Umbilical cord (tissue), 2 donors: ENCODE data around the gene CNTNAP2. TPM values are rescaled to one million over a fixed set of nuclear protein-coding genes. Genes with fewer than 3 reads are reported as not detected.

ENCODE experiments used
- DNase-seq: peaks from one replicate; pipeline ENCODE4 v3.0.0-alpha.2; 2015; ENCODE audit warnings: low spot score
- total RNA-seq: library from RNA; depleted of rRNA; stranded (reverse); fragments of >200 nt; gene quantifications from one replicate; pipeline ENCODE4 v1.2.3, GENCODE V29; 2014; ENCODE audit warnings: low replicate concordance; ENCODE audit not compliant: insufficient read depth

The CNTNAP2 gene
- total RNA-seq, 1 donor from 2014 or later, result 81.1 TPM

DNA sequence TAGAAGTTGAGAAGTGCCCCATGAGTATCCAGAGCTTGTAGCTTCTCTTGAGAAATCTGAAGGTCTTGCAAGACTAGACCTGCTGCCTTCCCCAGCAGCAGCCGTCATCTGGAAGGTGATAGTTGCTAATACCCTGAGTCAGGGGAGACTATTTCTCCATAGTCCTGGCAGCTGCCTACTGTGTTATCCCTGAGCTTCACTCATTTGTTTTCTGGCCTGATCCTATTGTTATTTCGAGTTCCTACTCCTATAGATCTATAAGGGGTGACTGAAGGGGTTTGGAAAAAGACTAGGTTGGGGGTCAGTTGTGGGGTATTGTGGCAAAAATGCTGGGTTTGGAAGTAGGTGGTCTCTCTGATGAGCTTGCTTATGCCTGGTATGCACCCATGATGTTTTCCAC lies 297.8 kb downstream of the CNTNAP2 start:
- peak; percentile 49 for DNase-seq

DNA sequence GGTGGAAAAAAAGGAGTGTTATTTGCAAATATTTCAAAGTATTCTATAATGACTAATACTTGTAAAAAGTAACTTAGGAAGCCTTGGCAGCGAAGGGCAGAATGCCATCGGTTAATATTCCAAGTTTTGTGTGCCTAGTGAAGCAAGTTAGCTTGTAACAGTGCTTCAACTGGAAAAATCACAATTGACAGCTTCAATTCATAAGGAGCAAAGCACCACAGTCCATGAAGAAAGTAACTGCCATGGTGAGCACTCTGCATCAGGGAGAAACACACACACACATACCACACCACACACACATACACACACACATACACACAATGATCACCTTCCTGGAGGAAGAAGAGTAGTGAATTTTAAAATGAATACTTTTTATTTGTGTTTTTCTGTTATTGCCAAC lies 298.3 kb downstream of the CNTNAP2 start:
- DNase-seq, result no peak

DNA sequence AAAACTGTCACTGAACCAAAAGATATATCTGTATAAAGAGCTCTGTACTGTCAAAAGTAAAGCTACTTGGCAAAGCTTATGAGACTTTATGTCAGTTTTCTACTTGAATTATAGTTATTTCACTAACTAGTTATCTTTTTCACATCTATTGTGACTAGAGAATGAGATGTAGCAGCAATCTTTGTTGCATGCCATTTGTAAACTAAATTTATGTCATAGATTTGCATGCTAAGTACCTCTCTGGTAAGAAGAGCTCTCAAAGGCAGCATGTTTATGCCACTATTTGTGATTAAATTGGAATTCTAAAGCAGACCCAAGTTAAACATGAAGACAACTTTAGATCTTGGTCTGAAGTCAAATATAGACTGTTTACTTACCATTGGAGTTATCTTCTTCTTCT lies 300.6 kb downstream of the CNTNAP2 start:
- peak; percentile 96 for DNase-seq

DNA sequence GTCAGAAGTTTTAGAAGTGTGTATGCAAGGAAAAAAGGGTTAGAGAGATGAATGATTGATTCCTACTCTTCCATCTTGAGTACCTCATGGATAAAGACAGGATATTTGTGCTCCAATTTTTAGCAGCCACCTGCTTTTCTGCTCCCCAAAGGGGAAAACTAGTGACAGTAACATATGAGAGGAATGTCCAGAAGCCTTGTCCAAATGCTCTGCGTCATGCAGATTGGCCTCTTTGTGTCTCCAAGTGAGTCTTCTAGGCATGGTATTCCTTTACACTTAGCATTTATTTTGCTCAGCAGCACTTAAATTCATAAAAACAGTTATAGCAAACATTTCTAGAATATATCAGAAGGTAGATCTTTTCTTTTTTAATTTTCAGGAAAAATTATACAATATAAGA lies 306.8 kb downstream of the CNTNAP2 start:
- no peak for DNase-seq

DNA sequence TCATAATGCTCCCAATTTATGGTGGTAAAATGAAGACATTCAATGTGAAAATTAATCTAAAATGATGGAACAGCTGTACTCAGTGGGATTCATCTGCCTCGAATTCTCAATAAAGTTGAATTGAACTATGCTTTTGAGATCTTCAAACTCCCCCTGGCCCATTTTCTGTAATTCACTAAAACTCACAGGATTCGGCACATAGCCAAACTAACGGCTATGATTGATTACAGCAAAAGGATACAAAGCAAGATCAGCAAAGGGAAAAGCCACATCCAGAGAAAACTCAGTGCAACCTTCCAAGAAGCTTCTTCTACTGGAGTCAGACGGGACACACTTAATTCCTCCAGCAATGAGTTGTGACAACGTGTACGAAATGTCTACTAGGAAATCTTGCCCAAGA lies 307.5 kb downstream of the CNTNAP2 start:
- DNase-seq, result no peak

DNA sequence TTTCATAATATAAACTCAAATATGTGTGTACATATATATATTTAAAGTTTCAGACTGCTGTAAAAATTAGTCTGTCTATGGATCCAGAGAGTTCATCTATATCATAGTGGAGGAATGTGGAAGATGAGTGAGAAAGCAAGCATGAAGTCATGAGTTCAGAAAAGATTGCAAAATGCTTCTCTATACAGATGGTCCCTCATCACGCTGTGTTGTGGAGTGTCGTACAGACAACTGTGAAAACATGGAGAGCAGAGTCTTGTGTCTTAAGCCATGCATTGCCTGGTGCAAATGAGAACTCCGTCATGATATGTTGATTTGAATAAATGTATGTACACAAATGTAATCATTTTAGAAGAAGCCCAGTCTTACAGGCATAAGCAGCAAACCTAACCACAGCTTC lies 316.9 kb downstream of the CNTNAP2 start:
- DNase-seq, result peak; percentile 41

DNA sequence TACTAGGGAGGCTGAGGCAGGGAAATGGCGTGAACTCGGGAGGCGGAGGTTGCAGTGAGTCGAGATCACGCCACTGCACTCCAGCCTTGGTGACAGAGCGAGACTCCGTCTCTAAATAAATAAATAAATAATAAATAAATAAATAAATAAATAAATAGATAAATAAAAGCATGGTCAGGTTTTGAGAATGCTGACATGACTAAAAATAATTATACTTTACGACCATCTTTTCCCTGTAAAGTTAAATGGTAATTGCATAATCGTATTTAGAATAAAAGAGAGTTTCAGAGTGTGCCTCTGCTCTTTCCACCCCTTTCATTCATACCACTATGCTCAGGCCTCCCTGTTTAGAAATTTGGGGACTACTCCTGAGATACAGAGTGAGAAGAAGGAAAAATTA lies 326.5 kb downstream of the CNTNAP2 start:
- no peak for DNase-seq

DNA sequence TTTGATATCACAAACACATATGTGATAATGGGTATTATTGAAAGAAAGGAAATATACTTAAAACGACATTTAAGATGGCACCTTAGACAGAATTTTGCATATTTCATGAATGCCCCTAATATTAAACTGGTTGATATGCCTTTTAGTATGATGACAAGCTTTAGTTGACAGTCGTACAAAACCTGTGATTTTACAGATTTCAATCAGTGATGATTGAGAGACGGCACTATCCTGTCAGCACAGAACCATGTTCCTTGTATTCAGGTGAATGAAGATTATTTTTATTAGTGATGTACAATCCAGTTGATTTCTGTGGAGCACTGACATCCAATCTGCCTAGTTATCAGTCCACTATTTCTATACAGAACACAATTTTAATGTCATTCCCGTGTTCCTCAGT lies 333.0 kb downstream of the CNTNAP2 start:
- DNase-seq, result no peak

DNA sequence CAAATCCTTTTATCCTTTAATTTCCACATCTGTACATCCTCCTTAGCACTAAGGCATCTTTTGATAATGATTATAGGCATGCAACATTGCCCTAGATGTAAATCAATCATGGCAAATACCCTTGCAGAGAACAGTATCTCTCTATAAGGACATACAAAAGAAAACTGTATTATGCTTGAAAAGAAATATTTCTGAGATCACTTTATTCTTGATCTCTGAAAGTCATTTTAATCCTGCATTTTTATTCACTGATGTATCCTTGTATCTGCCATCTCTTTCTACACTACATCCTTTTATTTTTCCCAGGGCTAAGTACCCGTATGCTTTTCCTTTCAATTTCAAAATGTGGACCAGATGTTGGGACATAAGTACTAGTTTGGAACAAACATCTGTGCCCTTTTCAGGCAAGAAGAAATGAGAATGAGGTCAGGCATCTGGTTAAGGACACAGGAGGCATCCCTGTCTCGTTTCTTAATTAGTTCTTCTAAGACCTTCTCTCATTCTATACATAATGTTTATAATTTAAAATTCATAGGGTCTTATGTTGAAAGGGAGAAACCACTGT lies 338.6 kb downstream of the CNTNAP2 start:
- DNase-seq, result peak; percentile 95

DNA sequence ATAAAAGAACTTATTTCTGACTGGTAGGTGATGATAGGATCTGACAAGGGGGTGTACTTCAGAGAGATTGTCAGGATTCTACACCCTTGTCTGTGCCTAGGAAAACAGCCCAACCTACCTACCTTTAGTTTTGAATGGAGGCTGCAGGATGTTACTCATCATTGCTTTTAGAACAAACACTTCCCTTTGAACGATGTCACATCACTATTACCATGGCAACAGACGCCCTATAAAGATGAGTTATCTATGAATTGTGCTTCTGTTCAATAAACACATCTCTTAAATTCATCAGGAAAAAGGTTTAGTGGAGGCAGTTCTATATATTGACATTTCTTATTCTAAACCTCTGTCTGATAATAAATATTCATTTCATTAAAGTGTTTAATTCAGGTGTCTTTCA lies 362.4 kb downstream of the CNTNAP2 start:
- no peak for DNase-seq

DNA sequence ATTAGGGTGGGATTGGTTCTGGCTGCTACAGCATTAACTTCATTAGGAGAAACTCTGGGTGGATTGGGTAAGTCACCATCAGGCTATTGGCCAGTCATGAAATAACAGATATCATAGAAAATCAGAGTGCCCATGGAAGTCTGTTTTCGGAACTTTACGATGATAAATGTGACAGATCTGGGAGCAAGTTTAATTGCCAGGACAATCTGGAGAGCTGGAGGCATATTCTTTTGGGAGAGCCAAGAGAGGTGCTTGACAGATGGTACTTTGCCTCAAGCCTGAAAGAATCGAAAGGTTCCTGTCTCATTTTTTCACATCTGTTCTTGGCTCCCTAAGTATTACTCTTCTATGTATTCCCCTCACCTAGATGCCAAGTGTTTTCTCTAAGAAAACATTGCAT lies 369.9 kb downstream of the CNTNAP2 start:
- DNase-seq, result no peak

DNA sequence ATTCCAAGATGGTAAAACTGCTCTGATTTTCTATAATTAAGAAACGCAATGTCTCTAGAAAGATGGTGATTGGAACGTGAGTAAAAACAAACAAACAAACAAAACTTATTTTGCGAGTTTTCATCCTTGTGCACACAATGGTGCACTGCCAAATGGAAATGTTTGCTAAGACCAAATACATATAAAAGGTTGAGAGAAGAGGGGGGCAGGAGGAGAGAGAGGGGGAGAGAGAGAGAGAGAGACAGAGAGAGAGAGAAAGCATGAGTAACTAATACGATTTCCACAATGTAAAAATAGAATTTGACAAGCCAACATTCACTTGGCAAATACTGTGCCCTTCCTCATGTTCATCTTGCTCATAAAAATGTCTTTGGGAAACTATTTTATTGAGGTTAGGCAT lies 375.4 kb downstream of the CNTNAP2 start:
- DNase-seq, result no peak

DNA sequence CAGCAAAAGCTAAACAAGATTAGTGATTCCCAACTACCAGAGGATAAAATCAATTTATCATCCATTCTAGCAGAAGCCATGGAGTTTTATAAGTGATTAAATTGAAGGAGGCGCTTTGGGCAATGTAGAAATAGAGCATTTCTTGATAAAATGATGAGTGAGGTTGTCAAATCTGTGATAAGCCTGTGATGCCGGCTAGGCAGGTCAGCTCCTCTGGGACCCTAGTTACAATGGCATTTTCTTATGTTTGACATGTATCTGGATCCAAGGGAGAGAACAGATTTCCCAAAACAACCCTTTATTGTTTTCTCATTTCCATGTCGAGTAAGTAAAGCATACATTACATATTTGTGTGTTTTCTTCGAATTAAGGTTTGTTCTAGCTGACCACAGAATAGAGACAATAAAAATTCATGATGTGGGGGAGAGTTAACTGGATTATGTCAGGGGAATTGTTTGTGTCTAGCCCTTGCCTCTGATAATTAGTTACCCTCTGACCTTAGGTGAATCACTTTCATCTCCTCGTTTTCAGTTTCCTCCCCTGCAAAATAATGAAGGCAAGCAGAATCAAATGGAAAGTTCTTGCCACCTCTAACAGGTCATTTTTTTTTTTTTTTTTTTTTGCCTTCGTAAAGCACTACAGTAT lies 378.5 kb downstream of the CNTNAP2 start:
- DNase-seq, result no peak

DNA sequence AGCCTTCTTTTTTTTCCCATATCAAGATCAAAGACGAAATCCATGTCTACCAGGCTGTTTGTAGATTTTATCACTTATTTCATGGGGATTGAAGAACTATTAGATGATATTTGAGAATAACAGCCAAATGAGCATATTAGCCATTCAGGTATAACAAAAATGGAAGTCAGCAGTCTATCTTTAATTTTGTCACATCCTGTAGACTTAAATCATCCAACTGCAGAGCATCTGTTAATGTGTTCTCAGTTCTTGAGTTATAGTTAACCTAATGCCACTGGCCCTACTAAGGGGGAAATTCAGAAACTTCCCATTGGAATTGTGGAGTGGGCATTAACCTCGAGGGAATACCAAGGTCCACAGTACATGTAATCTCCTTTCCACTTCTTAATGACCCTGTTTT lies 380.1 kb downstream of the CNTNAP2 start:
- no peak for DNase-seq

DNA sequence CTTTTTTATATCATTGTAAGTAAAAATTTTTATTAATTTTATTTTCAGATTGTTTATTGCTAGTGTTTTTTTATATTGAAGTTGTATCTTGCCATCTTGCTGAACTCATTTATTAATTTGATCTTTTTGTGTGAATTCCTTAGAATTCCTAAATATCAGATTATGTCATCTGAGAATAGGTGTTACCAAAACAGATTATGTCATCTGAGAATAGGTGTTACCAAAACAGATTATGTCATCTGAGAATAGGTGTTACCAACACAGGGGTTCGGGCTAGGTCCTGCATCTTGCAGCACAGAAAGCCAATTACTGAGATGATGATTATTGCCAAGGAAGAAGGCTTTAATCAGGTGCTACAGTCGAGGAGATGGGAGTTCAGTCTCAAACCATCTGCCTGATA lies 383.4 kb downstream of the CNTNAP2 start:
- DNase-seq, result no peak

DNA sequence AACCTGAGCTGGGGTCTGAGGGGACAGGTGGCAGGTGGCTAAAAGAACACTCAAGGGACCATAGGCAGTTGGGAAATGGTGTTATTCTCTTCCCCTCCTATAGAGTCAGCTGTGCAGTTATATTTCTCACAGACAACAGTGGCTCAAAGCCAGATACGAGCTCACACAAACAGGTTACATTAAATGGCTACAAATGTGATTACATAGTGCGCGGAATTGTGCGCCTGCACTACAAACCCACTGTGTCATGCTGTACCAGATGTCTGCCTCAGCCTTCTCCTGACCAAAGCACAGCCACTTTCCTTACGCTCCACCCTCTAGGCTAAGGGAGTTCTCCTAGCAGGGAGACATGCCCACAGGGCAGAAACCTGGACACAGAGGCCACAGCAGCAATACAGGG lies 387.2 kb downstream of the CNTNAP2 start:
- DNase-seq, result no peak

DNA sequence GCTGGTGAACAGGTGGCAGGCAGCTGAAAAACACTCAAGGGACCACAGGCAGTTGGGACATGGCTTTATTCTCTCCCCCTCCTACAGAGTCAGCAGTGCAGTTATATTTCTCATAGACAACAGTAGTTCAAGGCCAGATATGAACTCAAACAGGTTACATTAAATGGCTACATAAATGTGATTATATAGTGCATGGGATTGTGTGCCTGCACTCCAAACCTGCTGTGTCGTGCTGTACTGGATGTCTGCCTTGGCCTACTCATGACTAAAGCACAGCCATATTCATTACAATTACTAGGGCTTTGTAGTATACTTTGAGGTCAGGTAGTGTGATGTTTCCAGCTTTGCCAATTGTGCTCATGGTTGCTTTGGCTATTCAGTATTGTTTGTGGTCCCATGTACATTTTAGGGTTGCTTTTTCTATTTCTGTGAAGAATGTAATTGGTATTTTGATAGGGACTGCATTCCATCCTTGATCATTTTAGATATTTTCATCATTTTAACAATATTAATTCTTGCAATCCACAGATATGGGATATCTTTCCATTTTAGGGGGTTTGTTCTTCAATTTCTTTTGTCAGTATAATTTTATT lies 393.6 kb downstream of the CNTNAP2 start:
- no peak for DNase-seq

DNA sequence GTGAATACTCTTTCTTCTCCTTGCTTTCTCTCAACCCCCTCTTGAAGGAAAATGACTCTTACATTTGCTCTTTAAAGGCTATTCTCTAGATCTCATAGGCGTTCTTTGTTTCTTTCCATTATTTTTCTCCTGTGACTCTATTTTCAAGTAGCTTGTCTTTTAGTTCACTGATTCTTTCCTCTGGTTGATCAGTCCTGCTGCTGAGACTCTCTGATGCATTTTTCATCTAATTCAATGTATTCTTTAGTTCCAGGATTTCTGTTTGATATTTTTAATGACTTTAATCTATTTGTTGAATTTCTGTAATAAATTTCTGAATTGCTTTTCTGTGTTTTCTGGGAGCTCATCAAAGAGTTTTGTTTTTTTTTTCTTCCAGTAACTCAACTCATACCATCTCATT lies 397.7 kb downstream of the CNTNAP2 start:
- DNase-seq, result no peak

DNA sequence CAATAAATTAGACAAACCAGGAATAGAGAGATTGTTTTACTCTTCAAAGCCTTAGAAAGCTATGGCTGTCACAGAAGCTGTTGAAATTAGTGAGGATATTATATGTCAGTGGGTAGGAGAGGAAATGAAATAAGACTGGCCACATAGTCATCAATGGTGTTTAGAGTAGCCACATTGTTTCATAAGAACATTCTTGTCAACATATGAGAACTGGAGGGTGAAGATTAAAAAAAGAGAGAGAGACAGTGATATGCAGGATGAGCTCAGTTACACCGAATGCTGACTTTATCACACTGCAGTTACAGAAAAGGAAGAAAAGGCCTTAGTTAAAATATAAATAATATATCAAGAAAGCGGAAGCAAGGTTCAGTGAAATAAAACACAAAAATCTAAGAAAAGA lies 412.0 kb downstream of the CNTNAP2 start:
- DNase-seq, result no peak

DNA sequence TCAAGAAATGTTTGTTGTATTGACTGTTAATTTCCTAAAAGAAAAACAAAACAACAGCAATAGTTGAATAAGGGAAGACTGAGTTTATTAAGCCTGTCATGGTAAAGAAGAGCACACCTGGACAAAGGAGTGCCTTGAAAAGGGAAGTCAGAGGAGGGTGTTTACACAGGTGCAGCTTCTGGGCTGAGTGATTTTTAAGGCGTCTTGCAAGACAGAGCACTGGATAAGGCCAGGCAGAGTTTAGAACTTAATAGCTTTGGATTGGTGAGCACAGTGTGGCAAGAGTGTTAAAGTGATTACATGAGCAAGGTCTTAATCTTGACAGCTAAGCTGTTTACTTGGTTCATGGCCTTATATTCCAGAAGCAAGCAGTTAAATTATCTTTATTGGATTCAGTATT lies 423.2 kb downstream of the CNTNAP2 start:
- DNase-seq, result no peak

DNA sequence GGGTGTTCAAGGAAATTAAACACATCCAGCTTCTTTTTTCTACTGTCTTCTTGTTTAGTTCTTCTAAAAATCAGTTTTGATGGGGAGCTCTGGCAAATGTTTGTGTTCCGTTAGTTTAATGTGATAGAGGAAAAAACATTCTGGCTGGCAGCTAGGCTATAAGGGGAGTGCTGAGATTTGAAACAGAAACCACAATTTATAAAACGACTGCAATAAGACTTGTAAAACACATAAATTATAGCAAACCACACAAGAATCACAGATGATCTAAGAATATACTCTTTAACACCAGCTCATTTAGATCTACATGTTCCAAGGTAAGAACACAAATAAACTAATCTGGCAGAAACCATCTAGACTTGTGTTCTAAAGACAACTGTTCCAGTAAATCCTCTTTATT lies 425.5 kb downstream of the CNTNAP2 start:
- peak; percentile 45 for DNase-seq

DNA sequence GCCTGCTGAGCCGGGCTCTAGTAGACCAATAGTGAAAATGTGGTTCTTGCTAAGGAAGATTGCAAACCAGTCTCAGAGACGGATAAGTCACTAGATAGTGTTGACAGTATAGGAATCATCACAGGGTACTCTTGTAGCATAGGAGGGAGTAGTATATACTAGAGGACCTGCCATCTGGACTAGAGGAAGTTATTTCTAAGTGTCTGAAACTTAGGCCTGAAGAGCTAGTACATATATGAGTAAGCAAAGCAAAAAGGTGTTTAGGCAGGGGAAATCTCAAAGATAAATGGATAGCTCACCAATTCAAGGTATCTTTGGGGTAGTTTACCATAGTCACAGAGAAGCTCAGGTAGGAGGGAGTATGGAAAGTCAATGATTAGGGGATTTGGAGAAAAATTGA lies 428.1 kb downstream of the CNTNAP2 start:
- DNase-seq, result no peak

DNA sequence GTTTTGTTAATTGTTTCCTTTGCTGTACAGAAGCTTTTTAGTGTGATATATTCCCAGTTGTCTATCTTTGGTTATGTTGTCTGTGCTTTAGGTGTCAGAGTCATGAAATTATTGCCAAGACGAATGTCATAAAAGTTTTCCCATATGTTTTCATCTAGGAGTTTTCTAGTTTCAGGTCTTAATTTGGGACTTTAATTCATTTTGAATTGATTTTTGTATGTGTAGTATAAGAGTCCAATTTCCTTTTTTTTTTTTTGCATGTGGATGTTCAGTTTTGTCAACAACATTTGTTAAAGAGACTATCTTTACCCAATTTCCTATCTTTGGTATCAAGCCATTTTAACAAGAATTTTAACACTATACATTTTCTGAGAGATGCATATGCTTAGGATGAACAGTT lies 432.2 kb downstream of the CNTNAP2 start:
- DNase-seq, result no peak

DNA sequence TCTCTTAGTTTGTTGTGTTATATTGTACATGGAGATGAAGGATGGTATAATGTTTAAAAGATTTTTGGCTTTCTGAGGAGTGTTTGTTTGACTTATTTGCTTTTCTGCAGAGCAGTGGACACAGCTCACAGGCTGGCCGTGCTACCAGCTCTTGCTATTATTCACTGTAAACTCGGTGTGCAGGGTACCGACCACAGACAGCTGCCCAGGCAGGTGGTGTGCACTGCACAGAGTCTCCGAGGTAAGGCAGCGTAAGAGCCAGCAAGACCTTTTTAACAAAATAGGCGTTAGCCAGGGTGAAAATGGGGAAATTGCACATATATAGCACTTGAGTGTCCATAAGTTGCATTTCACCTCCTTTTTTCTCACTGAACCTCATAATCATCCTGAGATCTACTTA lies 438.0 kb downstream of the CNTNAP2 start:
- no peak for DNase-seq
